Ectodermal cell (in vitro differentiated cells): ENCODE results near the gene ZBTB7B. TPM values are rescaled to one million over a fixed set of nuclear protein-coding genes. Genes with fewer than 3 reads are reported as not detected.
A peak's percentile ranks its signal among the peaks of the same experiment; 100 is the strongest.

Source experiments
- H3K27ac ChIP-seq: 2 replicates; pipeline ENCODE4 v1.7.0; 2013; ENCODE audit warnings: mild to moderate bottlenecking, low read depth, low read length; ENCODE audit not compliant: insufficient read depth, poor library complexity, severe bottlenecking
- H3K27me3 ChIP-seq: 2 replicates; pipeline ENCODE4 v1.7.0; 2013; ENCODE audit warnings: mild to moderate bottlenecking, low read length; ENCODE audit not compliant: insufficient read depth, control insufficient read depth, poor library complexity, severe bottlenecking
- H3K36me3 ChIP-seq: one replicate; pipeline ENCODE4 v1.7.0; 2013; ENCODE audit warnings: low read length; ENCODE audit not compliant: control insufficient read depth, insufficient read depth
- H3K4me1 ChIP-seq: one replicate; pipeline ENCODE4 v1.7.0; 2013; ENCODE audit warnings: low read length; ENCODE audit not compliant: control insufficient read depth, insufficient read depth
- H3K4me3 ChIP-seq: 2 replicates; pipeline ENCODE4 v1.7.0; 2013; ENCODE audit warnings: low read depth, low read length, control low read depth; ENCODE audit not compliant: insufficient read depth
- H3K9me3 ChIP-seq: 2 replicates; pipeline ENCODE4 v1.7.0; 2013; ENCODE audit warnings: mild to moderate bottlenecking, low read length, moderate library complexity; ENCODE audit not compliant: control insufficient read depth
- WGBS, 2 experiments: methylation state at CpG; one replicate each; pipeline ENCODE4 v1.1.7; 2013; ENCODE audit warnings: missing lambda C conversion rate in 2 of 2; 5-methylcytosine and 5-hydroxymethylcytosine counted together
- polyA plus RNA-seq, 4 experiments: library from polyadenylated mRNA; stranded (reverse); fragments of 50-300 nt; gene quantifications; one replicate each; pipeline ENCODE4 v1.2.3, GENCODE V29; 2013

Gene ZBTB7B
- polyA plus RNA-seq (2013, experiment 1 of 4) = 11.4 TPM
- 14.4 TPM for polyA plus RNA-seq (2013, experiment 2 of 4)
- 8.2 TPM for polyA plus RNA-seq (2013, experiment 3 of 4)
- 11.1 TPM for polyA plus RNA-seq (2013, experiment 4 of 4)

- WGBS, 2 experiments = 1% methylated on average over 31 of the region's 35 CpGs
- Histone ChIP-seq H3K36me3 (no peaks in the 10 kb centered on the region), H3K27ac (peak within 1 kb of the TSS; percentile 80), H3K4me1 (peaks cover 10% of the 10 kb centered on the region), H3K4me3 (peak within 1 kb of the TSS; percentile 57), H3K9me3 (no peaks in the 10 kb centered on the region), H3K27me3 (no peaks in the 10 kb centered on the region)
These were observed at the start of gene ZBTB7B for GRCh38 chr1:155002464-155003226. TSS of gene ZBTB7B (plus strand) at chr1:155002802. CDS start at chr1:155014661, 11,859 bp downstream.

- Histone ChIP-seq H3K4me1 (peaks cover 48% of the 10 kb centered on the region), H3K27me3 (no peaks in the 10 kb centered on the region)
- 94 to 96% methylated on average over 2 of the region's 2 CpGs for WGBS, 2 experiments
These were observed 49.0 kb upstream of the ZBTB7B start for GRCh38 chr1:154953611-154954038.

GRCh38 chr1:154954541-154954940, 48.1 kb upstream of the ZBTB7B start:
- Histone ChIP-seq H3K9me3 (no peaks in the 10 kb centered on the region), H3K27me3 (no peaks in the 10 kb centered on the region), H3K27ac (peak overlapping the region; percentile 99), H3K4me1 (peaks cover 49% of the 10 kb centered on the region), H3K36me3 (peaks cover 25% of the 10 kb centered on the region), H3K4me3 (peak overlapping the region; percentile 51)
- 63 to 79% methylated on average over 3 of the region's 3 CpGs for WGBS, 2 experiments

More at GRCh38 chr1:154953611-154954038, 49.0 kb upstream of the ZBTB7B start:
- Histone ChIP-seq H3K36me3 (peaks cover 18% of the 10 kb centered on the region), H3K9me3 (no peaks in the 10 kb centered on the region), H3K27ac (no peak overlapping the region), H3K4me3 (no peak overlapping the region)

- peaks cover 49% of the 10 kb centered on the region for H3K4me1 ChIP-seq
- 28 to 30% methylated on average over 4 of the region's 4 CpGs for WGBS, 2 experiments
- H3K9me3 ChIP-seq = no peaks in the 10 kb centered on the region
- peak overlapping the region; percentile 51 for H3K4me3 ChIP-seq
- H3K27ac ChIP-seq = peak overlapping the region; percentile 99
- peaks cover 27% of the 10 kb centered on the region for H3K36me3 ChIP-seq
- H3K27me3 ChIP-seq = no peaks in the 10 kb centered on the region
These were observed 47.4 kb upstream of the ZBTB7B start for GRCh38 chr1:154955039-154955717.

GRCh38 chr1:154955718-154956543, 46.7 kb upstream of the ZBTB7B start, which contains the start of gene PBXIP1:
TSS of gene PBXIP1 (minus strand) at chr1:154956099. CDS start at chr1:154953721, 2,378 bp downstream.
- H3K36me3 ChIP-seq = peaks cover 21% of the 10 kb centered on the region
- H3K27ac ChIP-seq = peak within 1 kb of the TSS; percentile 99
- peak within 1 kb of the TSS; percentile 51 for H3K4me3 ChIP-seq
- no peaks in the 10 kb centered on the region for H3K27me3 ChIP-seq
- 0% methylated on average over 18 of the region's 18 CpGs for WGBS, 2 experiments
- H3K4me1 ChIP-seq = peaks cover 54% of the 10 kb centered on the region
- H3K9me3 ChIP-seq = no peaks in the 10 kb centered on the region

- H3K27me3 ChIP-seq = no peaks in the 10 kb centered on the region
- H3K4me3 ChIP-seq = peak overlapping the region; percentile 51
- no peaks in the 10 kb centered on the region for H3K9me3 ChIP-seq
- peak overlapping the region; percentile 99 for H3K27ac ChIP-seq
- peaks cover 54% of the 10 kb centered on the region for H3K4me1 ChIP-seq
- 7% methylated on average over 6 of the region's 6 CpGs for WGBS, 2 experiments
- H3K36me3 ChIP-seq = peaks cover 17% of the 10 kb centered on the region
These were observed 46.1 kb upstream of the ZBTB7B start for GRCh38 chr1:154956544-154956941.

GRCh38 chr1:154957091-154957657, 45.4 kb upstream of the ZBTB7B start:
- no peaks in the 10 kb centered on the region for H3K9me3 ChIP-seq
- H3K27me3 ChIP-seq = no peaks in the 10 kb centered on the region
- WGBS, 2 experiments = 45 to 48% methylated on average over 9 of the region's 9 CpGs
- H3K4me1 ChIP-seq = peaks cover 54% of the 10 kb centered on the region
- H3K36me3 ChIP-seq = peaks cover 17% of the 10 kb centered on the region
- peak overlapping the region; percentile 99 for H3K27ac ChIP-seq
- peak overlapping the region; percentile 2 for H3K4me3 ChIP-seq

- H3K27ac ChIP-seq = no peak overlapping the region
These were observed 44.6 kb upstream of the ZBTB7B start for GRCh38 chr1:154958036-154958435.

GRCh38 chr1:154958681-154959425, 43.7 kb upstream of the ZBTB7B start:
- Histone ChIP-seq H3K27ac (no peak overlapping the region), H3K27me3 (no peaks in the 10 kb centered on the region), H3K4me1 (peaks cover 46% of the 10 kb centered on the region), H3K9me3 (no peaks in the 10 kb centered on the region), H3K36me3 (peaks cover 18% of the 10 kb centered on the region), H3K4me3 (no peak overlapping the region)
- 95 to 97% methylated on average over 16 of the region's 16 CpGs for WGBS, 2 experiments

More at GRCh38 chr1:154958036-154958435, 44.6 kb upstream of the ZBTB7B start:
- H3K9me3 ChIP-seq = no peaks in the 10 kb centered on the region
- H3K36me3 ChIP-seq = peaks cover 17% of the 10 kb centered on the region
- WGBS, 2 experiments = 88 to 94% methylated on average over 2 of the region's 2 CpGs
- no peak overlapping the region for H3K4me3 ChIP-seq
- H3K27me3 ChIP-seq = no peaks in the 10 kb centered on the region
- peaks cover 53% of the 10 kb centered on the region for H3K4me1 ChIP-seq
